PC-9 (cell line): ENCODE results near the gene SYT11. TPM values are rescaled to one million over a fixed set of nuclear protein-coding genes. Genes with fewer than 3 reads are reported as not detected.

Source experiments
- BruUV-seq: library from RNA; stranded (reverse); fragments of 400-500 nt; replicated peaks from 2 replicates; lab custom pipeline; 2021; lab: Mats Ljungman, UMichigan
- CTCF ChIA-PET: fragments of 300-600 bp; sonication (Branson Sonifier 250); formaldehyde crosslinking; loops from one replicate; lab custom pipeline; 2022; ENCODE audit warnings: antibody characterized with exemption; lab: Charles Lee
- POLR2A ChIA-PET: fragments of 300-600 bp; sonication (Branson Sonifier 250); formaldehyde crosslinking; loops from one replicate; lab custom pipeline; 2022; ENCODE audit warnings: antibody characterized with exemption; ENCODE audit not compliant: unreplicated experiment; lab: Charles Lee
- DNase-seq, 2 experiments: peaks; one replicate each; pipeline versions ENCODE4 v3.0.0 to v3.0.0-alpha.2; 2015 to 2022; ENCODE audit warnings: mixed read lengths in 1 of 2
- H2AFZ ChIP-seq: fragments of 200-600 bp; sonication (generic); 2 replicates; pipeline ENCODE4 v1.8.1; 2017; ENCODE audit warnings: antibody characterized with exemption
- H3F3A ChIP-seq: fragments of 200-600 bp; sonication (generic); 2 replicates; pipeline ENCODE4 v1.8.1; 2017; ENCODE audit warnings: antibody characterized with exemption, mild to moderate bottlenecking, low read depth; ENCODE audit not compliant: insufficient read depth
- H3K27ac ChIP-seq: fragments of 200-600 bp; sonication (generic); 2 replicates; pipeline ENCODE4 v1.6.1; 2016; ENCODE audit warnings: mixed run types
- H3K27me3 ChIP-seq: fragments of 200-600 bp; sonication (generic); 2 replicates; pipeline ENCODE4 v1.6.1; 2016; ENCODE audit warnings: low read depth, mixed run types; ENCODE audit not compliant: insufficient read depth
- H3K36me3 ChIP-seq: fragments of 200-600 bp; sonication (generic); 2 replicates; pipeline ENCODE4 v1.6.1; 2016; ENCODE audit warnings: low read depth, mixed run types
- H3K4me1 ChIP-seq: fragments of 200-600 bp; sonication (generic); replicated peaks from 2 replicates; pipeline ENCODE4 v1.6.1; 2016; ENCODE audit warnings: mixed run types; ENCODE audit not compliant: insufficient read depth
- H3K4me2 ChIP-seq: fragments of 200-600 bp; sonication (generic); 2 replicates; pipeline ENCODE4 v1.6.1; 2017; ENCODE audit warnings: mixed run types
- H3K4me3 ChIP-seq: fragments of 200-600 bp; sonication (generic); 2 replicates; pipeline ENCODE4 v1.6.1; 2016; ENCODE audit warnings: mixed run types
- H3K79me2 ChIP-seq: fragments of 200-600 bp; sonication (generic); 2 replicates; pipeline ENCODE4 v1.6.1; 2017; ENCODE audit warnings: low read depth, mixed run types
- H3K9me2 ChIP-seq: fragments of 200-600 bp; sonication (generic); 2 replicates; pipeline ENCODE4 v1.8.1; 2017; ENCODE audit warnings: mild to moderate bottlenecking; ENCODE audit not compliant: insufficient read depth
- H3K9me3 ChIP-seq: fragments of 200-600 bp; sonication (generic); 2 replicates; pipeline ENCODE4 v1.8.1; 2016; ENCODE audit warnings: low read depth; ENCODE audit not compliant: insufficient read depth
- H4K20me1 ChIP-seq: fragments of 200-600 bp; sonication (generic); 2 replicates; pipeline ENCODE4 v1.8.1; 2017; ENCODE audit not compliant: insufficient read depth
- EZH2 ChIP-seq: fragments of 200-600 bp; sonication (generic); IDR thresholded peaks from 2 replicates; pipeline ENCODE4 v1.8.0; 2017; ENCODE audit warnings: antibody characterized with exemption, low read depth
- intact Hi-C: fragments of 100-400 bp; cut with micrococcal nuclease; formaldehyde crosslinking; loops from one replicate; pipeline ENCODE4 v1.10.0; 2022; ENCODE audit not compliant: unreplicated experiment
- total RNA-seq: library from RNA; stranded (reverse); gene quantifications from 2 replicates; pipeline ENCODE4 v1.2.3, GENCODE V29; 2021
- TF ChIP-seq, protein P1 (sequence below): fragments of 200-600 bp; sonication (generic); conservative IDR thresholded peaks from 2 replicates; pipeline ENCODE4 v1.6.1; 2017; ENCODE audit warnings: mixed run types, antibody characterized with exemption, mild to moderate bottlenecking, moderate library complexity

SYT11 gene
- total RNA-seq, 1 experiment from 2014 or later, result 0.09 TPM

DNA sequence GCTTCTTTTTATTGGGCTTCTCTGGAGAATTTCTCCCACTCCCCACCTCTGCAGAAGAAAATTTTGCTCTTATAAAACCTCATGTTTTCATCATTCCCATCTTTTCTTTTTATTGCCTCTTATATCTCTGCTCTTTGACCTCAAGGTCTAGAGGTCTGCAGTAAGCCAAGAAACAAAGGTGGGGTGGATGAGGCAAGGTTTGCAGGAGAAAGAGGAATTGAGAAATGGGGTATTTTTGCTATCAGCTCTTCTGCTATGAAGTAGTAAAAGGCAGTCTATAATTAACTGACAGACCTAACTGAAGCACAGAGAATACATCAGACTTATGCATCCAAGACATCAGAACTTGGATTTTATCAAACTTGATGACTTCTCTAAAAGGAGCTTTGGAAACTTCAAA, 22.9 kb downstream of the SYT11 start:
- Histone ChIP-seq H3K9me2 (no peaks in the 10 kb centered on the region), H2AFZ (no peak overlapping the region), H3K36me3 (no peaks in the 10 kb centered on the region), H3K4me3 (no peak overlapping the region), H3K27me3 (no peaks in the 10 kb centered on the region), H3K4me2 (no peak overlapping the region), H4K20me1 (no peaks in the 10 kb centered on the region), H3F3A (no peaks in the 10 kb centered on the region), H3K9me3 (no peaks in the 10 kb centered on the region), H3K27ac (no peak overlapping the region), H3K4me1 (no peaks in the 10 kb centered on the region), H3K79me2 (no peaks in the 10 kb centered on the region)
- no peak for TF ChIP-seq EZH2
- TF ChIP-seq, protein P1, sequence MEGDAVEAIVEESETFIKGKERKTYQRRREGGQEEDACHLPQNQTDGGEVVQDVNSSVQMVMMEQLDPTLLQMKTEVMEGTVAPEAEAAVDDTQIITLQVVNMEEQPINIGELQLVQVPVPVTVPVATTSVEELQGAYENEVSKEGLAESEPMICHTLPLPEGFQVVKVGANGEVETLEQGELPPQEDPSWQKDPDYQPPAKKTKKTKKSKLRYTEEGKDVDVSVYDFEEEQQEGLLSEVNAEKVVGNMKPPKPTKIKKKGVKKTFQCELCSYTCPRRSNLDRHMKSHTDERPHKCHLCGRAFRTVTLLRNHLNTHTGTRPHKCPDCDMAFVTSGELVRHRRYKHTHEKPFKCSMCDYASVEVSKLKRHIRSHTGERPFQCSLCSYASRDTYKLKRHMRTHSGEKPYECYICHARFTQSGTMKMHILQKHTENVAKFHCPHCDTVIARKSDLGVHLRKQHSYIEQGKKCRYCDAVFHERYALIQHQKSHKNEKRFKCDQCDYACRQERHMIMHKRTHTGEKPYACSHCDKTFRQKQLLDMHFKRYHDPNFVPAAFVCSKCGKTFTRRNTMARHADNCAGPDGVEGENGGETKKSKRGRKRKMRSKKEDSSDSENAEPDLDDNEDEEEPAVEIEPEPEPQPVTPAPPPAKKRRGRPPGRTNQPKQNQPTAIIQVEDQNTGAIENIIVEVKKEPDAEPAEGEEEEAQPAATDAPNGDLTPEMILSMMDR, result no peak
- no peak for DNase-seq
- intact Hi-C loops, result no loop called here
- BruUV-seq, result no TSS peak
- ChIA-PET POLR2A (interaction anchor here (0.6 kb wide), 1 partner anchor 54 kb away, joined by 4 read pairs; no protein-coding TSS in a partner anchor), CTCF (interaction anchor here (0.6 kb wide), 1 partner anchor 244 kb away, joined by 14 read pairs; no protein-coding TSS in a partner anchor)

DNA sequence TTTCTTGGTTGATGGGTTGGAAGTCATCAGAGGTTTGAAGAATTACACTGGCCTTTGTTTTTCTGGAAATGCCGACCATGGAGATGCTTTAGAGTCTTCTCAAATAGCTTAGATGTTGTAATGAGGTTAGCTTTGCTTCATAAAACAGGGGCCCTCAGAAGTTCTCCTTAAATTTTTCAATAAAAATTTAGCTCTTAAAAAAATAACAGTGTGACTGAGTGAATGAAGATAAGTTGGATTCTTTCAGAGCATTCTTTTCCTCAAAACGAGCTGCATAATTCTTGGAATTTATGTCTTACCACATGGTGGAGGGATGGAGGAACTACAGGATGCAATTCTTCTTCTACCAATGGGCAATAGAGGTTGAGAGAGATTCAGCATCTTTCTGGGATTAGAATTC, 23.4 kb downstream of the SYT11 start:
- no peaks in the 10 kb centered on the region for H3K9me3 ChIP-seq
- no peak overlapping the region for H3K27ac ChIP-seq
- intact Hi-C loops, result no loop called here
- H3K4me1 ChIP-seq, result no peaks in the 10 kb centered on the region
- H3K4me2 ChIP-seq, result no peak overlapping the region
- no peaks in the 10 kb centered on the region for H3K9me2 ChIP-seq
- no peak overlapping the region for H2AFZ ChIP-seq
- H3K27me3 ChIP-seq, result no peaks in the 10 kb centered on the region
- no peak for DNase-seq
- H4K20me1 ChIP-seq, result no peaks in the 10 kb centered on the region
- H3K36me3 ChIP-seq, result no peaks in the 10 kb centered on the region
- H3F3A ChIP-seq, result no peaks in the 10 kb centered on the region
- no peaks in the 10 kb centered on the region for H3K79me2 ChIP-seq
- ChIA-PET CTCF (interaction anchor here (0.6 kb wide), 1 partner anchor 245 kb away, joined by 14 read pairs; no protein-coding TSS in a partner anchor), POLR2A (interaction anchor here (0.6 kb wide), 1 partner anchor 55 kb away, joined by 4 read pairs; no protein-coding TSS in a partner anchor)
- H3K4me3 ChIP-seq, result no peak overlapping the region
- no TSS peak for BruUV-seq
- TF ChIP-seq EZH2, result no peak
- TF ChIP-seq, protein P1, result no peak

DNA sequence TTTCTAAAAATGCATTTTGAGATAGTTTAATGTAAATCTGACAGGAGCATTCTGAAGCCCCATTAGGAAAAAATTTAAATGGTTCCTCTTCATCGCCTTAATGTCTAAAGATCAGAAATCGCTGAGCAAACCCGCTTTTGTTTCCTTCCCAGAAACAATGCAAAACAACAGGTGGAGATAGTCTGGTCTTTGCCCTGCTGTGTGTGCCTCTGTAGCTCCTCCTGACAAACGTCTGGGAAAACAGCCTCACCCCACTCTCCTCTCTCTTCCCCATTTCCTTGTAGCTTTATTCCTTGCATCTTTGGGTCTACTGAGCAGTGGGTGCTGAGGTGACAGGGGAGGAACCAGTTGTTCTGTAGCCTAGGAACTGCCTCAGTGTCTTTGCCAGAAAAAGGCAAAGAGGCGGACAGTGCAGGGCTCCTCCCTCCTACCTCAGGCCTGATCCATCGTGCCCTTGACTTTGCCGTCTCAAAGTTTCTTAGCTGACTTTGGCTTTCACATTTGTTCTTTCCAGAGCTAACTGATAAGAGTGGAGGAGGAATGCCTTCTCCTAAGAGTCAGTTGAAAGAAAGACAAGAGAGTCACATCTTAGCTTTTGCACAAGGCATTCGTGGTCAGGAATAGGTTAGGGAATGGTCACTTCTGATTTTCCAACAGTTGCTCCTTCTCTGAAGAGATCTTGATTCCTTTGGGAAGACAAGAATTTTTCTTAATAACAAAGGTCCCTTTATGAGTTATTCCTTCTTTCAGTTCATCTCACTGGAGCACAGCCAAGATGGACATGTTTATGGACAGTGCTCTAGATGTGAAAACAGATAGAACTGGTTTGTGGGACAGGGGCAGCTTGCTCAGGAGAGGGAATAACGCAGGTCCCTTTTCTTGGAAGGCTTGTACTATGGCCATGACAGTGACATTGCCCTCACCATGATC, 24.9 kb downstream of the SYT11 start:
- H3K4me2 ChIP-seq, result no peak overlapping the region
- no peaks in the 10 kb centered on the region for H3K36me3 ChIP-seq
- ChIA-PET POLR2A (no interaction called here), CTCF (no interaction called here)
- no peaks in the 10 kb centered on the region for H4K20me1 ChIP-seq
- H3K79me2 ChIP-seq, result no peaks in the 10 kb centered on the region
- no TSS peak for BruUV-seq
- intact Hi-C loops, result no loop called here
- no peaks in the 10 kb centered on the region for H3K9me3 ChIP-seq
- TF ChIP-seq, protein P1, result no peak
- TF ChIP-seq EZH2, result no peak
- no peaks in the 10 kb centered on the region for H3K27me3 ChIP-seq
- no peak overlapping the region for H2AFZ ChIP-seq
- H3K4me3 ChIP-seq, result no peak overlapping the region
- no peaks in the 10 kb centered on the region for H3K9me2 ChIP-seq
- DNase-seq, result no peak
- H3K27ac ChIP-seq, result no peak overlapping the region
- H3K4me1 ChIP-seq, result no peaks in the 10 kb centered on the region
- no peaks in the 10 kb centered on the region for H3F3A ChIP-seq
